ENCODE data around the gene PDE4D. TPM values are rescaled to one million over a fixed set of nuclear protein-coding genes. Genes with fewer than 3 reads are reported as not detected.

Gene PDE4D
- total and polyA plus RNA-seq, 2 of the 4 experiments (the other 2 are of a cell fraction), result 1.4 to 7.9 TPM

- no peak overlapping the region for H3K4me3 ChIP-seq (ENCODE audit: insufficient read depth, low read depth, low read length)
- H3K18ac ChIP-seq (ENCODE audit: low read depth, low read length), result no peak overlapping the region
- H2AK5ac ChIP-seq (ENCODE audit: low read depth, low read length), result no peak overlapping the region
- ATAC-seq (ENCODE audit: low read depth), result no peak
- WGBS, 2 experiments (ENCODE audit: extremely low coverage in 2 of 2, insufficient read length in 1 of 2), result no CpG with 5 or more reads among the region's 2 CpGs
- H4K20me1 ChIP-seq (ENCODE audit: insufficient read depth, low read length), result no peaks in the 10 kb centered on the region
- no peaks in the 10 kb centered on the region for H3K79me1 ChIP-seq (ENCODE audit: low read depth in 1 of 2, low read length in 2 of 2)
- no peak overlapping the region for H3K4ac ChIP-seq (ENCODE audit: low read depth, low read length)
- no peak overlapping the region for H2AK9ac ChIP-seq (replicated peaks; ENCODE audit: low read depth, low read length, poor library complexity)
- no peak overlapping the region for H3K4me2 ChIP-seq (ENCODE audit: low read depth, low read length)
- H3K9me1 ChIP-seq (ENCODE audit: insufficient read depth, low read length), result no peaks in the 10 kb centered on the region
- H2BK5ac ChIP-seq (ENCODE audit: low read depth, low read length, poor library complexity, severe bottlenecking), result no peak overlapping the region
- in situ Hi-C loops (cut with MboI; ENCODE audit: low sequenced_read_pairs), result loop anchor here (5.0 kb wide), 1 partner anchor 291 kb away; no protein-coding TSS in a partner anchor
- no peak overlapping the region for H3K14ac ChIP-seq (replicated peaks; ENCODE audit: low read depth, low read length)
- no peak overlapping the region for H2BK15ac ChIP-seq (ENCODE audit: low read depth, low read length)
- dilution Hi-C loops (cut with HindIII; ENCODE audit: low sequenced_read_pairs, unreplicated experiment), result loop anchor here (25.0 kb wide), 1 partner anchor 184 kb away; no protein-coding TSS in a partner anchor
- H2BK120ac ChIP-seq (ENCODE audit: low read depth, low read length), result no peak overlapping the region
- TF ChIP-seq CEBPB (IDR thresholded peaks at IDR 0.05; ENCODE audit: low read depth, low read length), result no peak
- no peak for TF ChIP-seq POLR2A (IDR thresholded peaks at IDR 0.05; ENCODE audit: low read depth, low read length)
- no peak for TF ChIP-seq USF2 (IDR thresholded peaks at IDR 0.05; ENCODE audit: low read depth, low read length)
- no peak for TF ChIP-seq MAFK (IDR thresholded peaks at IDR 0.05; ENCODE audit: low read depth, low read length)
- TF ChIP-seq RAD21 (IDR thresholded peaks at IDR 0.05; ENCODE audit: low read length), result no peak
- TF ChIP-seq BHLHE40 (IDR thresholded peaks at IDR 0.05; ENCODE audit: low read depth, low read length), result no peak
- TF ChIP-seq FOS (IDR thresholded peaks at IDR 0.05; ENCODE audit: low read depth, low read length), result no peak
- TF ChIP-seq NFE2L2 (IDR thresholded peaks at IDR 0.05; ENCODE audit: low read depth, low read length), result no peak
- TF ChIP-seq, protein P1, sequence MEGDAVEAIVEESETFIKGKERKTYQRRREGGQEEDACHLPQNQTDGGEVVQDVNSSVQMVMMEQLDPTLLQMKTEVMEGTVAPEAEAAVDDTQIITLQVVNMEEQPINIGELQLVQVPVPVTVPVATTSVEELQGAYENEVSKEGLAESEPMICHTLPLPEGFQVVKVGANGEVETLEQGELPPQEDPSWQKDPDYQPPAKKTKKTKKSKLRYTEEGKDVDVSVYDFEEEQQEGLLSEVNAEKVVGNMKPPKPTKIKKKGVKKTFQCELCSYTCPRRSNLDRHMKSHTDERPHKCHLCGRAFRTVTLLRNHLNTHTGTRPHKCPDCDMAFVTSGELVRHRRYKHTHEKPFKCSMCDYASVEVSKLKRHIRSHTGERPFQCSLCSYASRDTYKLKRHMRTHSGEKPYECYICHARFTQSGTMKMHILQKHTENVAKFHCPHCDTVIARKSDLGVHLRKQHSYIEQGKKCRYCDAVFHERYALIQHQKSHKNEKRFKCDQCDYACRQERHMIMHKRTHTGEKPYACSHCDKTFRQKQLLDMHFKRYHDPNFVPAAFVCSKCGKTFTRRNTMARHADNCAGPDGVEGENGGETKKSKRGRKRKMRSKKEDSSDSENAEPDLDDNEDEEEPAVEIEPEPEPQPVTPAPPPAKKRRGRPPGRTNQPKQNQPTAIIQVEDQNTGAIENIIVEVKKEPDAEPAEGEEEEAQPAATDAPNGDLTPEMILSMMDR (conservative IDR thresholded peaks at IDR 0.05; ENCODE audit: low read depth, low read length), result no peak
- intact Hi-C loops (cut with micrococcal nuclease), result no loop called here
- no peak overlapping the region for H2BK20ac ChIP-seq (ENCODE audit: low read depth, low read length)
- H4K8ac ChIP-seq (ENCODE audit: low read depth in 2 of 2, low read length in 2 of 2), result no peak overlapping the region
- no peak overlapping the region for H4K91ac ChIP-seq (ENCODE audit: insufficient read depth, low read depth, low read length)
- H3K23ac ChIP-seq (ENCODE audit: low read depth, low read length), result no peak overlapping the region
- BruUV-seq (replicated peaks), result no TSS peak
- H3K27me3 ChIP-seq (ENCODE audit: control insufficient read depth, insufficient read depth, low read length), result peaks cover 5% of the 10 kb centered on the region; the same call in 1 of the 2 replicates
- no peak overlapping the region for H3K27ac ChIP-seq (ENCODE audit: insufficient read depth, low read length)
- no peaks in the 10 kb centered on the region for H3K9me3 ChIP-seq (ENCODE audit: control insufficient read depth, insufficient read depth, low read length)
- no peak overlapping the region for H3K9ac ChIP-seq (ENCODE audit: low read depth, low read length)
- H3K56ac ChIP-seq (ENCODE audit: extremely low read depth, insufficient read depth, low read length), result no peak overlapping the region
- H2AFZ ChIP-seq (replicated peaks; ENCODE audit: low read length, poor library complexity), result no peak overlapping the region
- POLR2A ChIA-PET (ENCODE audit: unreplicated experiment), result no interaction called here
- no peaks in the 10 kb centered on the region for H3K36me3 ChIP-seq (ENCODE audit: control insufficient read depth, insufficient read depth, low read length)
- H4K5ac ChIP-seq (ENCODE audit: low read depth, low read length), result no peak overlapping the region
- no peak for DNase-seq
- no peaks in the 10 kb centered on the region for H3K4me1 ChIP-seq (ENCODE audit: control insufficient read depth, insufficient read depth, low read length)
- CTCF ChIA-PET, result interaction anchor here (0.8 to 1.4 kb wide), 2 partner anchors 10 to 143 kb away, joined by 3 to 4 read pairs; no protein-coding TSS in a partner anchor
Observed at GRCh38 chr5:59178071-59178470, 715.5 kb downstream of the PDE4D start.

Measured in IMR-90 (cell line).